ENCODE measurements around the gene ASB5. TPM values are rescaled to one million over a fixed set of nuclear protein-coding genes. Genes with fewer than 3 reads are reported as not detected.

The ASB5 gene
- total and polyA plus RNA-seq, 3 experiments from 2014 or later: not detected

GRCh38 chr4:176274441-176274840 is 5.4 kb upstream of the ASB5 start:
- Mint-ChIP-seq H3K27ac (no peak overlapping the region), H3K27me3 (peaks cover 14 to 45% of the 10 kb centered on the region in 2 donors), H3K4me1 (no peaks in the 10 kb centered on the region), H3K9me3 (peaks cover 0 to 4% (median 0%) of the 10 kb centered on the region in 5 donors), H3K36me3 (no peaks in the 10 kb centered on the region), H3K4me3 (no peak overlapping the region)
- DNase-seq: no peak
- no peak overlapping the region for H3K4me3 ChIP-seq (ENCODE audit: low read length)
- H3K36me3 ChIP-seq (ENCODE audit: insufficient read depth, low read length): no peaks in the 10 kb centered on the region
- ChIA-PET CTCF (no interaction called here), POLR2A (no interaction called here)
- H3K27ac ChIP-seq (ENCODE audit: low read depth, low read length): no peak overlapping the region
- H3K4me1 ChIP-seq (ENCODE audit: insufficient read depth, low read length): no peaks in the 10 kb centered on the region
- H3K27me3 ChIP-seq (ENCODE audit: insufficient read depth, low read length, poor library complexity, severe bottlenecking): no peaks in the 10 kb centered on the region
- no peaks in the 10 kb centered on the region for H3K9me3 ChIP-seq (ENCODE audit: low read length)

DNA sequence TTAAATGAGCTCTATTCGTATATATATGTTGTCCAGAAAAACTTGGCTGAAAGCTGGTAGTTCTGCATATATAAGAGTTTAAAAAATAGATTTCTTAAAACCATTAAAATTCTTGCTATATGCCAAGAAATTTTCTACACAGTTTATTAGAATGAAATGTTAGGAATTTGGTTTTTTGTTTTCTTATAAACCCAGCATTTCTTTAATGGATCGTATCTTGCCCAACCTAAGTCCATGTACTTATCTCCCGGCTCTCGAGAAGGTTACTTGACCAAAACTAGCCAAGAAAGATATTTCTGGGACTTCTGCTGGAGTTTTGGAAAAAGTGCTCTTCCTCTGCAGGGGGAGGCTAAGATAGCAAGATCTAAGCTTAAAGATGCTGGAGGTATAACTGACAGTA is 4.7 kb upstream of the ASB5 start:
- Mint-ChIP-seq H3K9me3 (peaks cover 0 to 2% (median 0%) of the 10 kb centered on the region in 5 donors), H3K27me3 (peaks cover 13 to 45% of the 10 kb centered on the region in 2 donors), H3K27ac (no peak overlapping the region), H3K4me3 (no peak overlapping the region), H3K36me3 (no peaks in the 10 kb centered on the region), H3K4me1 (no peaks in the 10 kb centered on the region)
- H3K27me3 ChIP-seq (ENCODE audit: insufficient read depth, low read length, poor library complexity, severe bottlenecking): no peaks in the 10 kb centered on the region
- H3K4me1 ChIP-seq (ENCODE audit: insufficient read depth, low read length): no peaks in the 10 kb centered on the region
- ChIA-PET CTCF (no interaction called here), POLR2A (no interaction called here)
- H3K27ac ChIP-seq (ENCODE audit: low read depth, low read length): no peak overlapping the region
- H3K4me3 ChIP-seq (ENCODE audit: low read length): no peak overlapping the region
- H3K9me3 ChIP-seq (ENCODE audit: low read length): no peaks in the 10 kb centered on the region
- no peak for DNase-seq
- no peaks in the 10 kb centered on the region for H3K36me3 ChIP-seq (ENCODE audit: insufficient read depth, low read length)

- ChIA-PET POLR2A (no interaction called here), CTCF (no interaction called here)
Measured at GRCh38 chr4:176272799-176273198, 3.8 kb upstream of the ASB5 start.

DNA sequence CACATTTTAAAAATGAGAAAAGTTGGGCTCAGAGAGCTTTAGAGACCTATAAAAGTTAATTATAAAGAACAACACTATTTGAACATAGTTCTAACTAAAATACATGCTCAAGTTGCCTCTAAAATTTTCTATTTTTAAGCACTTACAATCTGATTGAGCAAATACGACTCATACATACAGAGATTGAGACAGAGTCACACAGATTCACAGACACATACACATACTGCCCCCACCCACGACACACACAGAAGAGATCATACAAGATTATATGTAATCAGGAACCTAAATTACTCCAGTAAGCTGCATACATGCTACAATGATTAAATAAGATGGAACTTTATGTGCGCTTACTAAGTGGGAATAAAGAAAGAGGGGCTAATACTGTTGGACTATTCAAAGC is 2.7 kb upstream of the ASB5 start:
- Mint-ChIP-seq H3K27ac (no peak overlapping the region), H3K36me3 (no peaks in the 10 kb centered on the region), H3K9me3 (no peaks in the 10 kb centered on the region), H3K4me3 (no peak overlapping the region), H3K4me1 (no peaks in the 10 kb centered on the region), H3K27me3 (peaks cover 5 to 29% of the 10 kb centered on the region in 2 donors)
- H3K27ac ChIP-seq (ENCODE audit: low read depth, low read length): no peak overlapping the region
- ChIA-PET CTCF (no interaction called here), POLR2A (no interaction called here)
- H3K4me1 ChIP-seq (ENCODE audit: insufficient read depth, low read length): no peaks in the 10 kb centered on the region
- no peaks in the 10 kb centered on the region for H3K27me3 ChIP-seq (ENCODE audit: insufficient read depth, low read length, poor library complexity, severe bottlenecking)
- no peak for DNase-seq
- H3K36me3 ChIP-seq (ENCODE audit: insufficient read depth, low read length): no peaks in the 10 kb centered on the region
- H3K9me3 ChIP-seq (ENCODE audit: low read length): no peaks in the 10 kb centered on the region
- H3K4me3 ChIP-seq (ENCODE audit: low read length): no peak overlapping the region

More at GRCh38 chr4:176272799-176273198, 3.8 kb upstream of the ASB5 start:
- H3K36me3 ChIP-seq (ENCODE audit: insufficient read depth, low read length): no peaks in the 10 kb centered on the region
- Mint-ChIP-seq H3K4me3 (no peak overlapping the region), H3K4me1 (no peaks in the 10 kb centered on the region), H3K36me3 (no peaks in the 10 kb centered on the region), H3K9me3 (peaks cover 0 to 2% (median 0%) of the 10 kb centered on the region in 5 donors), H3K27ac (no peak overlapping the region), H3K27me3 (peaks cover 8 to 39% of the 10 kb centered on the region in 2 donors)
- H3K4me1 ChIP-seq (ENCODE audit: insufficient read depth, low read length): no peaks in the 10 kb centered on the region
- no peak for DNase-seq
- no peaks in the 10 kb centered on the region for H3K27me3 ChIP-seq (ENCODE audit: insufficient read depth, low read length, poor library complexity, severe bottlenecking)
- no peak overlapping the region for H3K27ac ChIP-seq (ENCODE audit: low read depth, low read length)
- no peaks in the 10 kb centered on the region for H3K9me3 ChIP-seq (ENCODE audit: low read length)
- H3K4me3 ChIP-seq (ENCODE audit: low read length): no peak overlapping the region

- no peak overlapping the region for H3K4me3 ChIP-seq (ENCODE audit: low read length)
- peaks cover 5 to 22% of the 10 kb centered on the region in 2 donors for H3K27me3 Mint-ChIP-seq
- no peak for DNase-seq
- no peaks in the 10 kb centered on the region for H3K27me3 ChIP-seq (ENCODE audit: insufficient read depth, low read length, poor library complexity, severe bottlenecking)
- H3K27ac Mint-ChIP-seq: no peak overlapping the region
- no peak overlapping the region for H3K27ac ChIP-seq (ENCODE audit: low read depth, low read length)
- H3K4me3 Mint-ChIP-seq: no peak overlapping the region
- no peaks in the 10 kb centered on the region for H3K36me3 ChIP-seq (ENCODE audit: insufficient read depth, low read length)
- no peaks in the 10 kb centered on the region for H3K9me3 ChIP-seq (ENCODE audit: low read length)
- no peaks in the 10 kb centered on the region for H3K36me3 Mint-ChIP-seq
- POLR2A ChIA-PET: no interaction called here
- H3K4me1 Mint-ChIP-seq: no peaks in the 10 kb centered on the region
- CTCF ChIA-PET: no interaction called here
- H3K9me3 Mint-ChIP-seq: no peaks in the 10 kb centered on the region
- H3K4me1 ChIP-seq (ENCODE audit: insufficient read depth, low read length): no peaks in the 10 kb centered on the region
Measured at GRCh38 chr4:176270669-176271068, 1.6 kb upstream of the ASB5 start.

GRCh38 chr4:176266026-176266425 is 3.0 kb downstream of the ASB5 start:
- H3K4me1 ChIP-seq (ENCODE audit: insufficient read depth, low read length): no peaks in the 10 kb centered on the region
- ChIA-PET CTCF (no interaction called here), POLR2A (no interaction called here)
- no peaks in the 10 kb centered on the region for H3K9me3 ChIP-seq (ENCODE audit: low read length)
- H3K27ac ChIP-seq (ENCODE audit: low read depth, low read length): no peak overlapping the region
- Mint-ChIP-seq H3K27me3 (peaks cover 0 to 7% of the 10 kb centered on the region in 2 donors), H3K9me3 (no peaks in the 10 kb centered on the region), H3K27ac (no peak overlapping the region), H3K36me3 (no peaks in the 10 kb centered on the region), H3K4me1 (no peaks in the 10 kb centered on the region), H3K4me3 (no peak overlapping the region)
- no peak for DNase-seq
- no peaks in the 10 kb centered on the region for H3K27me3 ChIP-seq (ENCODE audit: insufficient read depth, low read length, poor library complexity, severe bottlenecking)
- no peaks in the 10 kb centered on the region for H3K36me3 ChIP-seq (ENCODE audit: insufficient read depth, low read length)
- no peak overlapping the region for H3K4me3 ChIP-seq (ENCODE audit: low read length)

GRCh38 chr4:176262243-176262642 is 6.8 kb downstream of the ASB5 start:
- POLR2A ChIA-PET: no interaction called here
- Mint-ChIP-seq H3K27ac (no peak overlapping the region), H3K4me1 (no peaks in the 10 kb centered on the region), H3K27me3 (peaks cover 4 to 13% of the 10 kb centered on the region in 2 donors), H3K36me3 (no peaks in the 10 kb centered on the region), H3K4me3 (no peak overlapping the region), H3K9me3 (no peaks in the 10 kb centered on the region)
- Histone ChIP-seq H3K27ac (ENCODE audit: low read depth, low read length) (no peak overlapping the region), H3K36me3 (ENCODE audit: insufficient read depth, low read length) (no peaks in the 10 kb centered on the region), H3K4me1 (ENCODE audit: insufficient read depth, low read length) (no peaks in the 10 kb centered on the region), H3K27me3 (ENCODE audit: insufficient read depth, low read length, poor library complexity, severe bottlenecking) (no peaks in the 10 kb centered on the region), H3K4me3 (ENCODE audit: low read length) (no peak overlapping the region), H3K9me3 (ENCODE audit: low read length) (no peaks in the 10 kb centered on the region)
- DNase-seq: no peak
- CTCF ChIA-PET: no interaction called here

DNA sequence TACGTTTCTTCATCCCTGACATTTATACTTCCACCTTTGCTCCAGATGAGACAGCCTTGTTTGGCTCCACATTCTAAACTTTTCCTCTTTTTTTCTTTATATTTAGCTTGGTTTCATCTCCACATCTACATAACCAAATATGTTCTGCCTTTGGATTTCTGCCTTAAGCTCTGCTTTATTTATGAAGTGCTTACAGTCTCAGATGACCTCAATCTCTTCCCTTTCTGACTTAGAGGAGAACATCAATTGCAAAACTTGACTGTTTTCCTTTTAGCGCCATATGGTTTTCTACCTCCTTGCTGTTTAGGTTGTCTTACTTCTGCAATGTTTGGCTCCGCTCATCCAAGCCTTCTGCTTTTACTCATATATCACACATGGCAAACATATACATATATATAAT is 7.5 kb downstream of the ASB5 start:
- Histone ChIP-seq H3K27ac (ENCODE audit: low read depth, low read length) (no peak overlapping the region), H3K4me3 (ENCODE audit: low read length) (no peak overlapping the region), H3K27me3 (ENCODE audit: insufficient read depth, low read length, poor library complexity, severe bottlenecking) (no peaks in the 10 kb centered on the region), H3K36me3 (ENCODE audit: insufficient read depth, low read length) (no peaks in the 10 kb centered on the region), H3K9me3 (ENCODE audit: low read length) (no peaks in the 10 kb centered on the region), H3K4me1 (ENCODE audit: insufficient read depth, low read length) (no peaks in the 10 kb centered on the region)
- no peak overlapping the region for H3K27ac Mint-ChIP-seq
- POLR2A ChIA-PET: no interaction called here
- DNase-seq: no peak
- CTCF ChIA-PET: no interaction called here
- no peaks in the 10 kb centered on the region for H3K4me1 Mint-ChIP-seq
- H3K36me3 Mint-ChIP-seq: no peaks in the 10 kb centered on the region
- no peaks in the 10 kb centered on the region for H3K9me3 Mint-ChIP-seq
- H3K4me3 Mint-ChIP-seq: no peak overlapping the region
- H3K27me3 Mint-ChIP-seq: peaks cover 4 to 13% of the 10 kb centered on the region in 2 donors

GRCh38 chr4:176261018-176261417 is 8.0 kb downstream of the ASB5 start:
- Histone ChIP-seq H3K36me3 (ENCODE audit: insufficient read depth, low read length) (no peaks in the 10 kb centered on the region), H3K4me1 (ENCODE audit: insufficient read depth, low read length) (no peaks in the 10 kb centered on the region), H3K27me3 (ENCODE audit: insufficient read depth, low read length, poor library complexity, severe bottlenecking) (no peaks in the 10 kb centered on the region), H3K4me3 (ENCODE audit: low read length) (no peak overlapping the region), H3K9me3 (ENCODE audit: low read length) (no peaks in the 10 kb centered on the region), H3K27ac (ENCODE audit: low read depth, low read length) (no peak overlapping the region)
- ChIA-PET CTCF (no interaction called here), POLR2A (no interaction called here)
- H3K4me3 Mint-ChIP-seq: no peak overlapping the region
- DNase-seq: no peak
- no peaks in the 10 kb centered on the region for H3K9me3 Mint-ChIP-seq
- H3K27me3 Mint-ChIP-seq: peaks cover 4 to 13% of the 10 kb centered on the region in 2 donors
- no peaks in the 10 kb centered on the region for H3K4me1 Mint-ChIP-seq
- H3K27ac Mint-ChIP-seq: no peak overlapping the region
- no peaks in the 10 kb centered on the region for H3K36me3 Mint-ChIP-seq

All from CD8-positive, alpha-beta memory T cell (primary cell).